OCI-LY3 (cell line): Measurements from ENCODE around the gene THAP2.
"Not testable (repeated sequence)": the region's sequence is repeated elsewhere in the genome, so short reads cannot be mapped to it uniquely, and the experiment has no call there.

Experiments
- EZH2phosphoT487 ChIP-seq: fragments of 200-600 bp; shearing (Covaris generic); IDR thresholded peaks from 2 replicates; pipeline ENCODE4 v1.6.1; 2018; ENCODE audit warnings: antibody characterized with exemption, mixed run types, low read depth
- TF ChIP-seq, protein P1 (sequence below): fragments of 200-600, 300-600 bp; sonication (generic); IDR thresholded peaks from 2 replicates; pipeline ENCODE4 v1.5.1; 2014; ENCODE audit warnings: antibody characterized with exemption, low read length, low read depth

GRCh38 chr12:71687172-71687571 is 23.1 kb downstream of the THAP2 start:
- TF ChIP-seq, protein P1, sequence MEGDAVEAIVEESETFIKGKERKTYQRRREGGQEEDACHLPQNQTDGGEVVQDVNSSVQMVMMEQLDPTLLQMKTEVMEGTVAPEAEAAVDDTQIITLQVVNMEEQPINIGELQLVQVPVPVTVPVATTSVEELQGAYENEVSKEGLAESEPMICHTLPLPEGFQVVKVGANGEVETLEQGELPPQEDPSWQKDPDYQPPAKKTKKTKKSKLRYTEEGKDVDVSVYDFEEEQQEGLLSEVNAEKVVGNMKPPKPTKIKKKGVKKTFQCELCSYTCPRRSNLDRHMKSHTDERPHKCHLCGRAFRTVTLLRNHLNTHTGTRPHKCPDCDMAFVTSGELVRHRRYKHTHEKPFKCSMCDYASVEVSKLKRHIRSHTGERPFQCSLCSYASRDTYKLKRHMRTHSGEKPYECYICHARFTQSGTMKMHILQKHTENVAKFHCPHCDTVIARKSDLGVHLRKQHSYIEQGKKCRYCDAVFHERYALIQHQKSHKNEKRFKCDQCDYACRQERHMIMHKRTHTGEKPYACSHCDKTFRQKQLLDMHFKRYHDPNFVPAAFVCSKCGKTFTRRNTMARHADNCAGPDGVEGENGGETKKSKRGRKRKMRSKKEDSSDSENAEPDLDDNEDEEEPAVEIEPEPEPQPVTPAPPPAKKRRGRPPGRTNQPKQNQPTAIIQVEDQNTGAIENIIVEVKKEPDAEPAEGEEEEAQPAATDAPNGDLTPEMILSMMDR: not testable (repeated sequence)
- TF ChIP-seq EZH2phosphoT487: not testable (repeated sequence)
